ENCODE results near the gene ITGB8. TPM values are rescaled to one million over a fixed set of nuclear protein-coding genes. Genes with fewer than 3 reads are reported as not detected.
A peak's percentile ranks its signal among the peaks of the same experiment; 100 is the strongest.
"Not testable (repeated sequence)": the region's sequence is repeated elsewhere in the genome, so short reads cannot be mapped to it uniquely, and the experiment has no call there.

Gene ITGB8
- total and polyA plus RNA-seq, 12 donors, result 0.46 to 10.7 (median 2.5) TPM

DNA sequence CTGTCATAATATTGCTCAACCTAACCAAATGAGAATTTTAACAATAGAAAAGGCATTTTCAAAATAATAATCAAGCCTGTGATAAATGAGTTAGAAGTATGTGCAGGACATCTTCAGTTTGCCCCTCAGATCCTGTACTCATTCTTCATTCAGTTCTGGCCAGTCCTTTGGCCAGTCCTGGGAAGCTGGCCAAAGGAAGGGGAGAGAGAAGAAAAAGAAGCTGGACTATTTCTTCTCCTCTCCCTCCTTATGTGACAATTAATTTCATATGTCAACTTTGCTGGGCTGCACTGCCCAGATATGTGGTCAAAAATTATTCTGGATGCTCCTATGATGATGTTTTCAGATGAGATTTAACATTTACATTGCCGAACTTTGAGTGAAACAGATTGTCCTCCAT lies 31.6 kb upstream of the ITGB8 start:
- WGBS, 2 donors, result 90 to 95% methylated on average over 1 of the region's 1 CpG
- Histone ChIP-seq H3K27ac (no peak overlapping the region), H3K4me1 (peaks cover 0 to 12% (median 0%) of the 10 kb centered on the region in 9 donors), H3K27me3 (no peaks in the 10 kb centered on the region), H3K4me3 (no peak overlapping the region), H3K9me3 (peaks cover 0 to 6% (median 0%) of the 10 kb centered on the region in 11 donors), H3K36me3 (no peaks in the 10 kb centered on the region)
- intact Hi-C loops (cut with DNase I), result no loop called here
- no peak for DNase-seq
- ATAC-seq, result no peak
- TF ChIP-seq, protein P1, sequence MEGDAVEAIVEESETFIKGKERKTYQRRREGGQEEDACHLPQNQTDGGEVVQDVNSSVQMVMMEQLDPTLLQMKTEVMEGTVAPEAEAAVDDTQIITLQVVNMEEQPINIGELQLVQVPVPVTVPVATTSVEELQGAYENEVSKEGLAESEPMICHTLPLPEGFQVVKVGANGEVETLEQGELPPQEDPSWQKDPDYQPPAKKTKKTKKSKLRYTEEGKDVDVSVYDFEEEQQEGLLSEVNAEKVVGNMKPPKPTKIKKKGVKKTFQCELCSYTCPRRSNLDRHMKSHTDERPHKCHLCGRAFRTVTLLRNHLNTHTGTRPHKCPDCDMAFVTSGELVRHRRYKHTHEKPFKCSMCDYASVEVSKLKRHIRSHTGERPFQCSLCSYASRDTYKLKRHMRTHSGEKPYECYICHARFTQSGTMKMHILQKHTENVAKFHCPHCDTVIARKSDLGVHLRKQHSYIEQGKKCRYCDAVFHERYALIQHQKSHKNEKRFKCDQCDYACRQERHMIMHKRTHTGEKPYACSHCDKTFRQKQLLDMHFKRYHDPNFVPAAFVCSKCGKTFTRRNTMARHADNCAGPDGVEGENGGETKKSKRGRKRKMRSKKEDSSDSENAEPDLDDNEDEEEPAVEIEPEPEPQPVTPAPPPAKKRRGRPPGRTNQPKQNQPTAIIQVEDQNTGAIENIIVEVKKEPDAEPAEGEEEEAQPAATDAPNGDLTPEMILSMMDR (IDR thresholded peaks at IDR 0.05), result no peak

DNA sequence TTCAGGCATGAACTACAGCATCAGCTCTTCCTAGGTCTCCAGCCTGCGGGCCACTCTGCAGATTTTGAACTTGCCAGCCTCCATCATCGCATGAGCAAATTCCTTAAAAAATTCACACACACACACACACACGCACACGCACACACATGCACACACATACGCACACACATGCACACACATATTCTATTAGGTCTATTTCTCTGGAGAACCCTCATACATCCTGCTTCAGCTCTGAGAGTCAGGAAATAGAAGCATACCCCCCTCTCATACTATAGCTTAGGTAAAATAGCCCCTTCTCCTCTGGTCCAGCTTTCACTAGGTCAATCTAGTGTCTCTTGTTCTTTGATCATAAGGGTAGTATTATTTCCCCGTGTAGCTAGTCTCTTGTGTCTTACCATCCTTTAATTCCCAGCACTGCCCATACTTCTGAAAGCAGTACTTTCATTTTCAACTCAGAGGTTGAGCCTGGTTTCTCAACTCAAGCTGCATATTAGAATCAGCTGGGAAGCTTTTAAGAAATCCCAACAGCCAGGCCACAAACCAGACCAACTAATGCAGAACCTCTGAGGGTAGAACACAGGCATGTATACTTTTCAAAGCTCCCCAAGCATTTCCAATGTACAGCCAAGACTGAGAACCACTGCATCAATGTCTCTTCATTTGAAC lies 30.9 kb upstream of the ITGB8 start:
- DNase-seq, result no peak
- peaks cover 0 to 12% (median 0%) of the 10 kb centered on the region in 9 donors for H3K4me1 ChIP-seq
- no peak overlapping the region for H3K4me3 ChIP-seq
- WGBS, 2 donors, result 87 to 89% methylated on average over 6 of the region's 6 CpGs
- H3K9me3 ChIP-seq, result peaks cover 0 to 6% (median 0%) of the 10 kb centered on the region in 11 donors
- peak overlapping the region in 1 of 10 donors; percentile 54 for H3K27ac ChIP-seq
- no peaks in the 10 kb centered on the region for H3K27me3 ChIP-seq
- TF ChIP-seq, protein P1 (IDR thresholded peaks at IDR 0.05), result no peak
- H3K36me3 ChIP-seq, result no peaks in the 10 kb centered on the region
- intact Hi-C loops (cut with DNase I), result no loop called here
- ATAC-seq, result no peak

DNA sequence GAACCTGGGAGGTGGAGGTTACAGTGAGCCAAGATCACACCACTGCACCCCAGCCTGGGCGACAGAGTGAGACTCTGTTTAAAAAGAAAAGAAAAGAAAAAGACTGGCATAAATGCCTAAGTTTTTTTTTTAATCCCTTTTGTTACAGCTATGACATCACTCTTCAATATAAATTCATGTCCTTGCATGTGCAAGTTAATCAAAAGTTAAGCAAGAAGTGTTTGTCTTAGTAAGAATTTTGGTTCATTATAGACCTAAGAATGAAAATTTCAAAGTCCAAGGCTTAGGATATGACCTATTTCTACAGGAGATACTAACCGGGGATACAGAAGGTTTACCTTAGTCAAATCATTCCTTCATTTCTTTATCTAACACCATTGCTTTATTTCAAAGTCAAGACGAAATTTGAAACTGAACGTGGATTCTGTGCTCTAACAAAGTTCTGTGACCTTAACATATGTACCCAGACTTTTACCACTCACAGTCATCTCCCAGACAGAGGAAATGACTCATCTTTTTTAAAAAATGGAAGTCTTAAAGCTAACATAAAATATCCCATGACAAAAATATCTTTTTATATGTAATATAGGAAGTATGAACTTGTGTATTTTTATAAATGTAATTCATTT lies 29.3 kb upstream of the ITGB8 start:
- intact Hi-C loops (cut with DNase I), result no loop called here
- H3K4me3 ChIP-seq, result no peak overlapping the region
- ATAC-seq (no peak), DNase-seq (no peak)
- H3K27me3 ChIP-seq, result no peaks in the 10 kb centered on the region
- WGBS, 2 donors, result 79 to 81% methylated on average over 4 of the region's 4 CpGs
- TF ChIP-seq, protein P1 (IDR thresholded peaks at IDR 0.05), result no peak
- H3K9me3 ChIP-seq, result no peaks in the 10 kb centered on the region
- H3K36me3 ChIP-seq, result no peaks in the 10 kb centered on the region
- peaks cover 0 to 12% (median 0%) of the 10 kb centered on the region in 9 donors for H3K4me1 ChIP-seq
- H3K27ac ChIP-seq, result peak overlapping the region in 1 of 10 donors; percentile 52

DNA sequence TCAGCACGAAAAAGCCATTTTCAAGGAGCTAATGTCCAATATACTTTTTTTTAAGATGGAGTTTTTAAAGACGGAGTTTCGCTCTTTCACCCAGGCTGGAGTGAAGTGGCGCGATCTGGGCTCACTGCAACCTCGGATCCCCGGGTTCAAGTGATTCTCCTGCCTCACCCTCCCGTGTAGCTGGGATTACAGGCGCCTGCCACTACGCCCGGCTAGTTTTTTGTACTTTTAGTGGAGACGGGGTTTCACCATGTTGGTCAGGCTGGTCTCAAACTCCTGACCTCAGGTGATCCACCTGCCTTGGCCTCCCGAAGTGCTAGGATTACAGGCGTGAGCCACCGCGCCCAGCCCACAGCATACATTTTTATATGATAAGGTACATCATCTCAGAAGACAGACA lies 28.4 kb upstream of the ITGB8 start:
- ATAC-seq; DNase-seq; H3K27me3 ChIP-seq; H3K36me3 ChIP-seq; intact Hi-C loops (cut with DNase I); H3K27ac ChIP-seq; H3K9me3 ChIP-seq; H3K4me3 ChIP-seq: not testable (repeated sequence)
- WGBS, 2 donors, result 95 to 96% methylated on average over 16 of the region's 16 CpGs
- H3K4me1 ChIP-seq, result peaks cover 0 to 12% (median 0%) of the 10 kb centered on the region in 9 donors

DNA sequence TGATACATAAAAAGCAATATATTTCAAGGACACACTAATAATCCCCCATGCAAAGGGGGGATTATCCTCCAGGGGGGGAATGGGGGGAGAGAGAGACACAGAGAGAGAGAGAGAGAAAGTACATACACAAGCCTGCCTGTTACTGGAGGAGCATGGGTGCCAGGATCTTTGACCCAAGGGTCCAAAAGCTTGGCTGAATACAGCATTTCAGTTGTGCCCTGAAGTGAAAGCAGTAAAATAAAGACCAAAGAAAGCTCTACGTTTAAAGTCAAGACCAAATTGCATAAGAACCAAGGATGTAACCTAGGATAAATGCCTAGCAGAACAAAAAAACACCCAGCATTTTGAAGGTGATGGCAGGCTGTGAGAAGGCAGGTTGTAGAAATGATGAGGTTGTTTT lies 27.8 kb upstream of the ITGB8 start:
- intact Hi-C loops (cut with DNase I), result no loop called here
- WGBS, 2 donors, result 64 to 78% methylated on average over 1 of the region's 1 CpG
- H3K27ac ChIP-seq, result no peak overlapping the region

More for the DNA sequence above, 27.8 kb upstream of the ITGB8 start:
- no peaks in the 10 kb centered on the region for H3K36me3 ChIP-seq
- DNase-seq, result no peak
- peaks cover 0 to 12% (median 0%) of the 10 kb centered on the region in 9 donors for H3K4me1 ChIP-seq
- H3K27me3 ChIP-seq, result no peaks in the 10 kb centered on the region
- TF ChIP-seq, protein P1 (IDR thresholded peaks at IDR 0.05), result no peak
- no peaks in the 10 kb centered on the region for H3K9me3 ChIP-seq
- no peak for ATAC-seq
- H3K4me3 ChIP-seq, result no peak overlapping the region
